Jurkat, Clone E6-1 (cell line): ENCODE results near the gene HGF.

Experiments
- DNase-seq: peaks from one replicate; pipeline ENCODE4 v3.0.0-alpha.2; 2011; ENCODE audit warnings: low read depth, low spot score
- H3K4me3 ChIP-seq: 2 replicates; pipeline ENCODE4 v1.5.1; 2011; ENCODE audit warnings: mild to moderate bottlenecking, low read length, control low read depth, moderate library complexity

The HGF gene

GRCh38 chr7:81690688-81691087 lies 79.2 kb downstream of the HGF start:
- no peak for DNase-seq
- no peak overlapping the region for H3K4me3 ChIP-seq

- no peak for DNase-seq
- H3K4me3 ChIP-seq: no peak overlapping the region
Observed at GRCh38 chr7:81690251-81690650, 79.6 kb downstream of the HGF start.

- H3K4me3 ChIP-seq: no peak overlapping the region
- no peak for DNase-seq
Observed at GRCh38 chr7:81688622-81689411, 81.0 kb downstream of the HGF start.

- no peak overlapping the region for H3K4me3 ChIP-seq
- no peak for DNase-seq
Observed at GRCh38 chr7:81687062-81687461, 82.8 kb downstream of the HGF start.

- no peak overlapping the region for H3K4me3 ChIP-seq
- DNase-seq: no peak
Observed at GRCh38 chr7:81685270-81685868, 84.5 kb downstream of the HGF start.

- H3K4me3 ChIP-seq: no peak overlapping the region
Observed at GRCh38 chr7:81684514-81685269, 85.2 kb downstream of the HGF start.

GRCh38 chr7:81684033-81684432 lies 85.8 kb downstream of the HGF start:
- H3K4me3 ChIP-seq: no peak overlapping the region
- DNase-seq: no peak

More at GRCh38 chr7:81684514-81685269, 85.2 kb downstream of the HGF start:
- no peak for DNase-seq

- no peak for DNase-seq
- H3K4me3 ChIP-seq: no peak overlapping the region
Observed at GRCh38 chr7:81682873-81683272, 87.0 kb downstream of the HGF start.

- no peak for DNase-seq
- H3K4me3 ChIP-seq: no peak overlapping the region
Observed at GRCh38 chr7:81680120-81680519, 89.7 kb downstream of the HGF start.

GRCh38 chr7:81676813-81677212 lies 93.0 kb downstream of the HGF start:
- DNase-seq: no peak
- H3K4me3 ChIP-seq: no peak overlapping the region

- no peak for DNase-seq
- H3K4me3 ChIP-seq: no peak overlapping the region
Observed at GRCh38 chr7:81676105-81676811, 93.6 kb downstream of the HGF start.

GRCh38 chr7:81674431-81674830 lies 95.4 kb downstream of the HGF start:
- no peak for DNase-seq
- H3K4me3 ChIP-seq: no peak overlapping the region

GRCh38 chr7:81672872-81673271 lies 97.0 kb downstream of the HGF start:
- no peak overlapping the region for H3K4me3 ChIP-seq
- DNase-seq: no peak

GRCh38 chr7:81669476-81670105 lies 100.3 kb downstream of the HGF start:
- no peak for DNase-seq

GRCh38 chr7:81666209-81666608 lies 103.6 kb downstream of the HGF start:
- DNase-seq: no peak
- H3K4me3 ChIP-seq: no peak overlapping the region

More at GRCh38 chr7:81669476-81670105, 100.3 kb downstream of the HGF start:
- no peak overlapping the region for H3K4me3 ChIP-seq

- DNase-seq: no peak
- H3K4me3 ChIP-seq: no peak overlapping the region
Observed at GRCh38 chr7:81665236-81665635, 104.6 kb downstream of the HGF start.

- DNase-seq: no peak
- H3K4me3 ChIP-seq: no peak overlapping the region
Observed at GRCh38 chr7:81664304-81664703, 105.5 kb downstream of the HGF start.

- no peak for DNase-seq
- no peak overlapping the region for H3K4me3 ChIP-seq
Observed at GRCh38 chr7:81662531-81662930, 107.3 kb downstream of the HGF start.
